PC-3 (cell line): ENCODE results near the gene TPGS1. TPM values are rescaled to one million over a fixed set of nuclear protein-coding genes. Genes with fewer than 3 reads are reported as not detected.

Experiments used
- ATAC-seq: fragments of 200-7000 bp; cut with Tn5 transposase; 2 replicates; pipeline ENCODE4 v1.9.1; 2020; ENCODE audit warnings: mild to moderate bottlenecking, moderate library complexity
- BruUV-seq: library from RNA; stranded (reverse); fragments of 400-500 nt; replicated peaks from 2 replicates; lab custom pipeline; 2021; lab: Mats Ljungman, UMichigan
- CTCF ChIA-PET: fragments of 300-600 bp; sonication (Branson Sonifier 250); formaldehyde crosslinking; loops from one replicate; lab custom pipeline; 2022; ENCODE audit warnings: antibody characterized with exemption; lab: Charles Lee
- POLR2A ChIA-PET: fragments of 300-600 bp; sonication (Branson Sonifier 250); formaldehyde crosslinking; loops from one replicate; lab custom pipeline; 2022; ENCODE audit warnings: antibody characterized with exemption; ENCODE audit not compliant: unreplicated experiment; lab: Charles Lee
- DNase-seq: peaks from one replicate; pipeline ENCODE4 v3.0.0-alpha.2; 2015
- H2AFZ ChIP-seq: fragments of 300-600 bp; sonication (generic); 2 replicates; pipeline ENCODE4 v1.6.0; 2016; ENCODE audit warnings: antibody characterized with exemption, low read length
- H3F3A ChIP-seq: fragments of 300-600 bp; sonication (generic); one replicate; pipeline ENCODE4 v1.6.0; 2017; ENCODE audit warnings: antibody characterized with exemption, low read length, control low read depth, mild to moderate bottlenecking; ENCODE audit not compliant: unreplicated experiment
- H3K27ac ChIP-seq: fragments of 300-600 bp; sonication (generic); 2 replicates; pipeline ENCODE4 v1.5.1; 2016; ENCODE audit warnings: mild to moderate bottlenecking, low read length
- H3K27me3 ChIP-seq: fragments of 300-600 bp; sonication (generic); 2 replicates; pipeline ENCODE4 v1.6.1; 2016; ENCODE audit warnings: low read length, mixed read lengths
- H3K36me3 ChIP-seq: fragments of 300-600 bp; sonication (generic); 2 replicates; pipeline ENCODE4 v1.6.1; 2016; ENCODE audit warnings: low read depth, mixed run types, low read length, mixed read lengths
- H3K4me1 ChIP-seq: fragments of 300-600 bp; sonication (generic); 2 replicates; pipeline ENCODE4 v1.5.1; 2016; ENCODE audit warnings: low read length; ENCODE audit not compliant: insufficient read depth
- H3K4me2 ChIP-seq: fragments of 300-600 bp; sonication (generic); 2 replicates; pipeline ENCODE4 v1.6.0; 2016; ENCODE audit warnings: low read length
- H3K4me3 ChIP-seq: fragments of 300-600 bp; sonication (generic); 2 replicates; pipeline ENCODE4 v1.5.1; 2016; ENCODE audit warnings: mild to moderate bottlenecking, low read length, mixed read lengths
- H3K79me2 ChIP-seq: fragments of 300-600 bp; sonication (generic); 2 replicates; pipeline ENCODE4 v1.6.1; 2017; ENCODE audit warnings: low read length, mixed read lengths
- H3K9ac ChIP-seq: fragments of 300-600 bp; sonication (generic); 2 replicates; pipeline ENCODE4 v1.6.0; 2016; ENCODE audit warnings: mild to moderate bottlenecking, low read length
- H3K9me2 ChIP-seq: fragments of 300-600 bp; sonication (generic); replicated peaks from 2 replicates; pipeline ENCODE4 v1.6.1; 2016; ENCODE audit warnings: mixed run types, low read length, mixed read lengths
- H3K9me3 ChIP-seq: fragments of 300-600 bp; sonication (generic); 2 replicates; pipeline ENCODE4 v1.6.1; 2016; ENCODE audit warnings: low read length, mixed read lengths
- H4K20me1 ChIP-seq: fragments of 300-600 bp; sonication (generic); 2 replicates; pipeline ENCODE4 v1.6.1; 2016; ENCODE audit warnings: low read length, mixed read lengths
- EZH2 ChIP-seq: fragments of 300-600 bp; sonication (generic); IDR thresholded peaks from one replicate; pipeline ENCODE4 v1.6.1; 2017; ENCODE audit warnings: antibody characterized with exemption, mild to moderate bottlenecking, low read length; ENCODE audit not compliant: unreplicated experiment
- EZH2phosphoT487 ChIP-seq: fragments of 300-600 bp; sonication (generic); IDR thresholded peaks from 2 replicates; pipeline ENCODE4 v1.6.1; 2018; ENCODE audit warnings: mild to moderate bottlenecking, antibody characterized with exemption, low read length, borderline replicate concordance
- intact Hi-C: fragments of 100-400 bp; cut with micrococcal nuclease; formaldehyde crosslinking; loops from 2 replicates; pipeline ENCODE4 v1.9.0; 2023
- total RNA-seq: library from RNA; depleted of rRNA; stranded (reverse); fragments of >200 nt; gene quantifications from 2 replicates; pipeline ENCODE4 v1.2.3, GENCODE V29; 2014
- TF ChIP-seq, protein P1 (sequence below): fragments of 300-600 bp; sonication (generic); conservative IDR thresholded peaks from 2 replicates; pipeline ENCODE4 v1.5.1; 2017; ENCODE audit warnings: antibody characterized with exemption, low read depth, mild to moderate bottlenecking, low read length

TPGS1 gene
- total RNA-seq, 1 experiment from 2014 or later: 28.5 TPM

DNA sequence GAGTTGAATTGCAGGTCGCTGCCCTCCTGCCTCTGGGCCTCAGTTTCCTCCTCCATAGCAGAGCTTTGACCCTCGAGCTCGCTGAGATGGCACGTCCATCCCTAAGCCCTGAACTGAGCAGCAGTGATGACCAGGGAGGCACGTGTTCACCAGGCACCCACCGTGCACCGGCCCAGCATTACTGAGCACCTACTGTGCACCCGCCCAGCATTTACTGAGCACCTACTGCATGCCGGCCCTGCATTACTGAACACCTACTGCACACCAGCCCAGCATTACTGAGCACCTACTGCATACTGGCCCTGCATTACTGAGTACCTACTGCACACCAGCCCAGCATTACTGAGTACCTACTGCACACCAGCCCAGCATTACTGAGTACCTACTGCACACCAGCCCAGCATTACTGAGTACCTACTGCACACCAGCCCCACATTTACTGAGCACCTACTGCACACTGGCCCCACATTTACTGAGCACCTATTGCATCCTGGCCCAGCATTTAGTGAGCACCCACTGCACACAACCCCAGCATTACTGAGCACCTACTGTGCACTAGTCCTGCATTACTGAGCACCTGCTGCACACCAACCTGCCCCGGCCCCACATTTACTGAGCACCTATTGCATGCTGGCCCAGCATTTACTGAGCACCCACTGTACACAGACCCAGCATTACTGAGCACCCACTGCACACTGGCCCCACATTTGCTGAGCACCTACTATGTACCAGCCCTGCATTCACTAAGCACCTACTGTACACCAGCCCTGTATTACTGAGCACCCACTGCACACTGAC is 6.3 kb downstream of the TPGS1 start:
- Histone ChIP-seq H4K20me1 (no peaks in the 10 kb centered on the region), H3K4me2 (no peak overlapping the region), H3K79me2 (peaks cover 4% of the 10 kb centered on the region), H3K27me3 (no peaks in the 10 kb centered on the region), H3K4me3 (no peak overlapping the region), H2AFZ (no peak overlapping the region), H3K9me2 (no peaks in the 10 kb centered on the region), H3K9ac (no peak overlapping the region), H3K4me1 (0 out of 2 replicates have a peak, but pooled peaks cover 2% of the 10 kb centered on the region), H3K27ac (no peak overlapping the region), H3K9me3 (no peaks in the 10 kb centered on the region), H3K36me3 (no peaks in the 10 kb centered on the region; the same call in 1 of the 2 replicates), H3F3A (no peaks in the 10 kb centered on the region)
- no peak for ATAC-seq
- ChIA-PET CTCF (no interaction called here), POLR2A (no interaction called here)
- TF ChIP-seq, protein P1, sequence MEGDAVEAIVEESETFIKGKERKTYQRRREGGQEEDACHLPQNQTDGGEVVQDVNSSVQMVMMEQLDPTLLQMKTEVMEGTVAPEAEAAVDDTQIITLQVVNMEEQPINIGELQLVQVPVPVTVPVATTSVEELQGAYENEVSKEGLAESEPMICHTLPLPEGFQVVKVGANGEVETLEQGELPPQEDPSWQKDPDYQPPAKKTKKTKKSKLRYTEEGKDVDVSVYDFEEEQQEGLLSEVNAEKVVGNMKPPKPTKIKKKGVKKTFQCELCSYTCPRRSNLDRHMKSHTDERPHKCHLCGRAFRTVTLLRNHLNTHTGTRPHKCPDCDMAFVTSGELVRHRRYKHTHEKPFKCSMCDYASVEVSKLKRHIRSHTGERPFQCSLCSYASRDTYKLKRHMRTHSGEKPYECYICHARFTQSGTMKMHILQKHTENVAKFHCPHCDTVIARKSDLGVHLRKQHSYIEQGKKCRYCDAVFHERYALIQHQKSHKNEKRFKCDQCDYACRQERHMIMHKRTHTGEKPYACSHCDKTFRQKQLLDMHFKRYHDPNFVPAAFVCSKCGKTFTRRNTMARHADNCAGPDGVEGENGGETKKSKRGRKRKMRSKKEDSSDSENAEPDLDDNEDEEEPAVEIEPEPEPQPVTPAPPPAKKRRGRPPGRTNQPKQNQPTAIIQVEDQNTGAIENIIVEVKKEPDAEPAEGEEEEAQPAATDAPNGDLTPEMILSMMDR: no peak
- TF ChIP-seq EZH2phosphoT487: no peak
- TF ChIP-seq EZH2: no peak
- DNase-seq: no peak
- no TSS peak for BruUV-seq
- intact Hi-C loops: no loop called here

DNA sequence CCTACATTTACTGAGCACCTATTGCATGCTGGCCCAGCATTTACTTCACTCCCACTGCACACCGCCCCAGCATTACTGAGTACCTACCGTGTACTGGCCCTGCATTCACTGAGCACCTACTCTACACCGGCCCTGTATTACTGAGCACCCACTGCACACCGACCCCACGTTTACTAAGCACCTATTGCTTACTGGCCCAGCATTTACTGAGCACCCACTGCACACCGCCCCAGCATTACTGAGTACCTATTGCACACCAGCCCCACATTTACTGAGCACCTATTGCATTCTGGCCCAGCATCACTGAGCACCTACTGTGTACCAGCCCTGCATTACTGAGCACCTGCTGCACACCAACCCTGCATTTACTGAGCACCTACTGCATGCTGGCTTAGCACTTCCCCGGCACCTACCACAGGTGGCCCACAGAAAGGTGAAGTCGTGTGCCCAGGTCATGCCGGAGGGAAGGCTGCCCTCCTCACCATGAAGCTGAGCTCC is 6.9 kb downstream of the TPGS1 start:
- TF ChIP-seq EZH2: no peak
- TF ChIP-seq, protein P1: no peak
- TF ChIP-seq EZH2phosphoT487: no peak
- no peak for ATAC-seq
- ChIA-PET POLR2A (no interaction called here), CTCF (no interaction called here)
- no peak for DNase-seq
- intact Hi-C loops: no loop called here
- Histone ChIP-seq H2AFZ (no peak overlapping the region), H3K9ac (no peak overlapping the region), H3K9me3 (no peaks in the 10 kb centered on the region), H3K27ac (no peak overlapping the region), H3K4me1 (no peaks in the 10 kb centered on the region), H3K27me3 (no peaks in the 10 kb centered on the region), H3K79me2 (no peaks in the 10 kb centered on the region), H3K9me2 (no peaks in the 10 kb centered on the region), H3F3A (no peaks in the 10 kb centered on the region), H3K4me3 (no peak overlapping the region), H3K36me3 (no peaks in the 10 kb centered on the region; the same call in 1 of the 2 replicates), H3K4me2 (no peak overlapping the region), H4K20me1 (no peaks in the 10 kb centered on the region)
- BruUV-seq: no TSS peak
